ENCODE results near the gene EPG5. TPM values are rescaled to one million over a fixed set of nuclear protein-coding genes. Genes with fewer than 3 reads are reported as not detected.

The EPG5 gene
- total and polyA plus RNA-seq, 10 of the 15 experiments (the other 5 are each of a cell fraction or from before 2014, with no cell fraction given): 1.9 to 27.7 (median 9.0) TPM

- H3K9me3 ChIP-seq (replicated peaks; ENCODE audit: control insufficient read depth, insufficient read depth, low read length): peaks cover 5% of the 10 kb centered on the region
- H3K4me2 ChIP-seq (ENCODE audit: control insufficient read depth, insufficient read depth): no peak overlapping the region
- no peaks in the 10 kb centered on the region for H3K79me2 ChIP-seq (ENCODE audit: control insufficient read depth, insufficient read depth, low read length)
- TF ChIP-seq SMC3 (IDR thresholded peaks at IDR 0.05; ENCODE audit: borderline replicate concordance, low read length) (peak; percentile 97), RAD21 (IDR thresholded peaks at IDR 0.05; ENCODE audit: insufficient read depth, low read depth, low read length) (peak; percentile 93), SPI1 (IDR thresholded peaks at IDR 0.05; ENCODE audit: borderline replicate concordance, insufficient read depth, low read depth, low read length) (no peak), CBX5 (IDR thresholded peaks at IDR 0.05; ENCODE audit: low read depth) (no peak), SMARCA5 (IDR thresholded peaks at IDR 0.05) (no peak), BHLHE40 (IDR thresholded peaks at IDR 0.05; ENCODE audit: borderline replicate concordance in 1 of 2, low read depth in 2 of 2, low read length in 1 of 2) (0 out of 4 replicates have a peak, but pooled peaks of 1 of the 2 experiments have one; percentile 9), TCF12 (IDR thresholded peaks at IDR 0.05; ENCODE audit: low read depth, low read length) (0 out of 2 replicates have a peak, but pooled peaks have one; percentile 31), TBL1XR1 (IDR thresholded peaks at IDR 0.05; ENCODE audit: low read depth, low read length) (no peak), TAF1 (IDR thresholded peaks at IDR 0.05; ENCODE audit: borderline replicate concordance, low read depth, low read length) (no peak), SUPT20H (IDR thresholded peaks at IDR 0.05; ENCODE audit: borderline replicate concordance, control insufficient read depth, low read depth, low read length) (no peak), CREM (IDR thresholded peaks at IDR 0.05; ENCODE audit: low read depth) (no peak), YY1 (IDR thresholded peaks at IDR 0.05; ENCODE audit: low read depth, low read length) (peak; percentile 54)
- TF ChIP-seq, protein P1, sequence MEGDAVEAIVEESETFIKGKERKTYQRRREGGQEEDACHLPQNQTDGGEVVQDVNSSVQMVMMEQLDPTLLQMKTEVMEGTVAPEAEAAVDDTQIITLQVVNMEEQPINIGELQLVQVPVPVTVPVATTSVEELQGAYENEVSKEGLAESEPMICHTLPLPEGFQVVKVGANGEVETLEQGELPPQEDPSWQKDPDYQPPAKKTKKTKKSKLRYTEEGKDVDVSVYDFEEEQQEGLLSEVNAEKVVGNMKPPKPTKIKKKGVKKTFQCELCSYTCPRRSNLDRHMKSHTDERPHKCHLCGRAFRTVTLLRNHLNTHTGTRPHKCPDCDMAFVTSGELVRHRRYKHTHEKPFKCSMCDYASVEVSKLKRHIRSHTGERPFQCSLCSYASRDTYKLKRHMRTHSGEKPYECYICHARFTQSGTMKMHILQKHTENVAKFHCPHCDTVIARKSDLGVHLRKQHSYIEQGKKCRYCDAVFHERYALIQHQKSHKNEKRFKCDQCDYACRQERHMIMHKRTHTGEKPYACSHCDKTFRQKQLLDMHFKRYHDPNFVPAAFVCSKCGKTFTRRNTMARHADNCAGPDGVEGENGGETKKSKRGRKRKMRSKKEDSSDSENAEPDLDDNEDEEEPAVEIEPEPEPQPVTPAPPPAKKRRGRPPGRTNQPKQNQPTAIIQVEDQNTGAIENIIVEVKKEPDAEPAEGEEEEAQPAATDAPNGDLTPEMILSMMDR (IDR thresholded peaks at IDR 0.05 in 2 of 3, conservative IDR thresholded peaks at IDR 0.05 in 1 of 3; ENCODE audit: control insufficient read depth in 2 of 3, extremely low read depth in 1 of 3, insufficient read depth in 1 of 3, low read depth in 3 of 3, low read length in 3 of 3): peak; percentile 95 to 99 (median 99)
- no peaks in the 10 kb centered on the region for H4K20me1 ChIP-seq (ENCODE audit: control insufficient read depth, insufficient read depth)
- 28% methylated on average over 17 of the region's 17 CpGs for WGBS (ENCODE audit: insufficient coverage, insufficient replicate concordance, low lambda C conversion rate, missing lambda C conversion rate)
- SMC1A ChIA-PET (ENCODE audit: uncharacterized antibody, unreplicated experiment): interaction anchor here (0.7 to 12.4 kb wide), 17 partner anchors 10 to 216 kb away, joined by 3 to 162 read pairs (median 5); partner anchors contain the start of gene SLC14A1
- intact Hi-C loops (cut with micrococcal nuclease; ENCODE audit: unreplicated experiment) (loop anchor here (1.0 kb wide), 3 partner anchors 157 to 215 kb away; no protein-coding TSS in a partner anchor), in situ Hi-C loops (cut with MboI) (loop anchor here (5.0 kb wide), 1 partner anchor 188 kb away; no protein-coding TSS in a partner anchor)
- H3K27me3 ChIP-seq (replicated peaks in 1 of 2; ENCODE audit: control insufficient read depth in 2 of 2, insufficient read depth in 2 of 2, low read length in 1 of 2): no peaks in the 10 kb centered on the region
- ATAC-seq (peak; percentile 96), FAIRE-seq (peak; percentile 77), DNase-seq (ENCODE audit: low read depth, low spot score) (peak; percentile 17)
- H2AFZ ChIP-seq (ENCODE audit: control insufficient read depth, low read depth, low read length): no peak overlapping the region
- H3K4me1 ChIP-seq (ENCODE audit: control insufficient read depth, insufficient read depth, low read length): peaks cover 5% of the 10 kb centered on the region; the same call in 1 of the 2 replicates
- POLR2A ChIA-PET: interaction anchor here (0.6 to 1.1 kb wide), 3 partner anchors 77 to 214 kb away, joined by 3 to 4 read pairs (median 3); no protein-coding TSS in a partner anchor
- H3K27ac ChIP-seq (ENCODE audit: control insufficient read depth, insufficient read depth): no peak overlapping the region
- RAD21 ChIA-PET (ENCODE audit: unreplicated experiment): interaction anchor here (0.6 to 7.7 kb wide), 17 partner anchors 10 to 216 kb away, joined by 3 to 87 read pairs (median 4); partner anchors contain the start of gene SLC14A1
- peaks cover 6 to 9% of the 10 kb centered on the region in 2 experiments for H3K36me3 ChIP-seq (ENCODE audit: control insufficient read depth in 2 of 2, insufficient read depth in 2 of 2, low read length in 1 of 2)
- no peak overlapping the region for H3K4me3 ChIP-seq
- no TSS peak for BruUV-seq (replicated peaks)
- no peak overlapping the region for H3K9ac ChIP-seq (ENCODE audit: control insufficient read depth, insufficient read depth, low read length)
- CTCF ChIA-PET: interaction anchor here (0.6 to 9.5 kb wide), 34 partner anchors 13 to 259 kb away, joined by 3 to 189 read pairs (median 4); partner anchors contain the start of genes PSTPIP2 and SLC14A1
Measured at GRCh38 chr18:45879681-45880655, 87.2 kb downstream of the EPG5 start.
